Ovary (tissue), 9 donors: ENCODE results near the gene ERFE. TPM values are rescaled to one million over a fixed set of nuclear protein-coding genes. Genes with fewer than 3 reads are reported as not detected.
A peak's percentile ranks its signal among the peaks of the same experiment; 100 is the strongest.

ENCODE experiments used
- DNase-seq, 5 donors: peaks; one replicate each; pipeline ENCODE4 v3.0.0-alpha.2; 2019 to 2020
- H3K27ac ChIP-seq, 2 donors: fragments of 200-600 bp; one replicate each; pipeline versions ENCODE4 v1.5.1 to v1.8.0; 2019 to 2022
- H3K27me3 ChIP-seq: fragments of 200-600 bp; one replicate; pipeline ENCODE4 v1.8.0; 2022
- H3K36me3 ChIP-seq: fragments of 200-600 bp; sonication (generic); one replicate; pipeline ENCODE4 v1.5.1; 2019
- H3K4me1 ChIP-seq: one replicate; pipeline ENCODE4 v1.8.1; 2013; ENCODE audit warnings: mild to moderate bottlenecking, moderate library complexity; ENCODE audit not compliant: insufficient read depth
- H3K4me3 ChIP-seq: fragments of 200-600 bp; sonication (generic); one replicate; pipeline ENCODE4 v1.5.1; 2017
- H3K9me3 ChIP-seq, 2 donors: fragments of 200-600 bp in 1 of 2; sonication (generic) in 1 of 2; one replicate each; pipeline versions ENCODE4 v1.5.1 to v1.8.1; 2013 to 2019; ENCODE audit warnings: mild to moderate bottlenecking in 1 of 2, moderate library complexity in 1 of 2
- EP300 ChIP-seq: sonication (generic); formaldehyde crosslinking; IDR thresholded peaks from one replicate; pipeline ENCODE4 v1.6.1; 2017; ENCODE audit warnings: antibody characterized with exemption
- POLR2A ChIP-seq: fragments of 450-650 bp; IDR thresholded peaks from one replicate; pipeline ENCODE4 v1.6.1; 2017; ENCODE audit warnings: antibody characterized with exemption, mild to moderate bottlenecking, moderate library complexity
- WGBS, 3 donors: extraction: QIAGEN DNeasy Blood & Tissue Kit in 1 of 3; methylation state at CpG; one replicate each; pipeline versions ENCODE4 v1.1.5 to v1.1.7; 2013 to 2017; 5-methylcytosine and 5-hydroxymethylcytosine counted together
- intact Hi-C, 4 donors: fragments of 100-400 bp; cut with DNase I; formaldehyde crosslinking; loops; one replicate each; pipeline versions ENCODE4 v1.11.0 to v1.15.1; 2022 to 2023
- polyA plus RNA-seq, 2 donors: library from polyadenylated mRNA; stranded (reverse); fragments of 200-250 nt in 1 of 2; fragments of 350-450 nt in 1 of 2; fragmentation: Illumina TruSeq in 1 of 2; extraction: RNeasy Lipid Tissue Mini Kit (QIAGEN cat#74804) in 1 of 2; gene quantifications; one replicate each; pipeline ENCODE4 v1.2.3, GENCODE V29; 2013 to 2014
- total RNA-seq, 7 donors: library from RNA; depleted of rRNA in 2 of 7; stranded (reverse); fragments of >200 nt in 2 of 7; fragmentation: NEBNext Ultra II Directional in 3 of 7; extraction: Animal tissue kit (Norgen Biotek cat#: 25700) in 3 of 7; gene quantifications; one replicate each; pipeline versions ENCODE4 v1.1.0 to v1.2.4, GENCODE V29; 2016 to 2023
- TF ChIP-seq, protein P1 (sequence below), 3 donors: fragments of 450-650 bp in 2 of 3; fragments of 200-600 bp in 1 of 3; IDR thresholded peaks; one replicate each; pipeline versions ENCODE4 v1.5.1 to v1.8.0; 2016 to 2022; ENCODE audit warnings: antibody characterized with exemption in 3 of 3, mild to moderate bottlenecking in 1 of 3
- donor health status: DM: no; HTN: no; CAD: no; lungs with moderate emphysema.
- donor health status: DM: no; HTN: no; CAD: no.
- donor health status: Bipolar disorder and iron deficiency.
- donor health status: DM: yes; HTN: yes; CAD: no.
- donor health status: DM: no; HTN: no; CAD: no.
- donor health status: DM: yes; HTN: yes; CAD: no.

The ERFE gene
- total and polyA plus RNA-seq, 9 donors, result 0.19 to 0.69 (median 0.25) TPM; not detected in 4

DNA sequence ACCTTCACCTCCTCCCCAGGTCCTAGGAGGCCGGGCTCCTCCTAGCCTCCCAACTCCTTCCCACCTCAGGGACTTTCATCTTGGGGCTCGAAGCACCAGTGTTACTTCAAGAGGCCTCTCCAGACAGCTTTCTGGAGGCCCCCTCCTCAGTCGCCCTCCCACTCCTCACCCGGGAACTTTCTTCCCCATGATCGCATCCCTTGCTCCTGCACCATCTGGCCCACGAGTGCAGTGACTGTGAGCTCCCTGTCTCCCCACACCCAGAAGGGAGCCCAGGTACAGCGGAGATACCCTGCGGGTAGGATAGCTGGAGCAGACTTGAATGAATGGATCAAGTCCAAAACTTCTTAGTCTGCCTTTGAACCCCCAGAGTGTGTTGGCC lies 6.1 kb downstream of the ERFE start:
- Histone ChIP-seq H3K9me3 (no peaks in the 10 kb centered on the region), H3K27me3 (no peaks in the 10 kb centered on the region), H3K4me3 (no peak overlapping the region), H3K27ac (no peak overlapping the region), H3K36me3 (no peaks in the 10 kb centered on the region), H3K4me1 (peaks cover 9% of the 10 kb centered on the region)
- TF ChIP-seq POLR2A (no peak), EP300 (no peak)
- 83 to 91% (median 90%) methylated on average over 8 of the region's 8 CpGs for WGBS, 3 donors
- intact Hi-C loops, result no loop called here
- DNase-seq, result peak in 2 of 5 donors; percentile 11 to 14

DNA sequence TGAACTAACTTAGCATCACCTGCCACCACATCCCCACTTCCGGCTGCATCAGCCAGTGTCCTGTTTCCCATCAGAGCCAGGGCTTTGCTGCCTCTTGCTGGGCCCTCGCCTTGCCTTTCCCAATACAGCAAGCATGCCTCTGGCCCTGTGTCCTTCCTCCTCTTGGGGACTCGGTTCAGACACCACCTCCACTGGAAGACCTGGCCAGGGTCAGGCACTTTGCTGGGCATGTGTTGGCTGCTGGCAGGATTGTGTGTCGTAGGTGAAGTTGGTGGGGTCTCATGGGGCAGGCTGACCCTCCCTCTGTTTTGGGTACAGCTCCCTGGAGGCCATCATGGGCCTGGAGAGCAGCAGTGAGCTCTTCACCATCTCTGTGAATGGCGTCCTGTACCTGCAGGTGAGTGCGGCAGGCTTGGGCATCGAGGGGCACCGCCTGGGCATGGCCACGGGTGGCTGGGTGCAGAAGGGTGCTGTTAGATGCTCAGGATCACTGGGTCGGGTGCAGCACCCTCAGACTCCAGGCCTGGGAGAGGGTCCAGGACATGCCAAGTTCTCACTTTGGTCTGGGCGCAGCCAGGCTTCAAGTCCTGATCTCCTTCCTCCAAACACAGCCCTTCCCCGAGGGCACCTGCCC lies 6.6 kb downstream of the ERFE start:
- WGBS, 3 donors, result 91 to 93% (median 92%) methylated on average over 12 of the region's 12 CpGs
- H3K4me3 ChIP-seq, result no peak overlapping the region
- no peaks in the 10 kb centered on the region for H3K9me3 ChIP-seq
- no peaks in the 10 kb centered on the region for H3K36me3 ChIP-seq
- peak in 2 of 5 donors; percentile 12 to 23 for DNase-seq
- intact Hi-C loops, result no loop called here
- TF ChIP-seq EP300 (no peak), POLR2A (no peak)
- TF ChIP-seq, protein P1, sequence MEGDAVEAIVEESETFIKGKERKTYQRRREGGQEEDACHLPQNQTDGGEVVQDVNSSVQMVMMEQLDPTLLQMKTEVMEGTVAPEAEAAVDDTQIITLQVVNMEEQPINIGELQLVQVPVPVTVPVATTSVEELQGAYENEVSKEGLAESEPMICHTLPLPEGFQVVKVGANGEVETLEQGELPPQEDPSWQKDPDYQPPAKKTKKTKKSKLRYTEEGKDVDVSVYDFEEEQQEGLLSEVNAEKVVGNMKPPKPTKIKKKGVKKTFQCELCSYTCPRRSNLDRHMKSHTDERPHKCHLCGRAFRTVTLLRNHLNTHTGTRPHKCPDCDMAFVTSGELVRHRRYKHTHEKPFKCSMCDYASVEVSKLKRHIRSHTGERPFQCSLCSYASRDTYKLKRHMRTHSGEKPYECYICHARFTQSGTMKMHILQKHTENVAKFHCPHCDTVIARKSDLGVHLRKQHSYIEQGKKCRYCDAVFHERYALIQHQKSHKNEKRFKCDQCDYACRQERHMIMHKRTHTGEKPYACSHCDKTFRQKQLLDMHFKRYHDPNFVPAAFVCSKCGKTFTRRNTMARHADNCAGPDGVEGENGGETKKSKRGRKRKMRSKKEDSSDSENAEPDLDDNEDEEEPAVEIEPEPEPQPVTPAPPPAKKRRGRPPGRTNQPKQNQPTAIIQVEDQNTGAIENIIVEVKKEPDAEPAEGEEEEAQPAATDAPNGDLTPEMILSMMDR (IDR thresholded peaks at IDR 0.05), result no peak
- no peaks in the 10 kb centered on the region for H3K27me3 ChIP-seq
- H3K27ac ChIP-seq, result no peak overlapping the region
- peaks cover 9% of the 10 kb centered on the region for H3K4me1 ChIP-seq

DNA sequence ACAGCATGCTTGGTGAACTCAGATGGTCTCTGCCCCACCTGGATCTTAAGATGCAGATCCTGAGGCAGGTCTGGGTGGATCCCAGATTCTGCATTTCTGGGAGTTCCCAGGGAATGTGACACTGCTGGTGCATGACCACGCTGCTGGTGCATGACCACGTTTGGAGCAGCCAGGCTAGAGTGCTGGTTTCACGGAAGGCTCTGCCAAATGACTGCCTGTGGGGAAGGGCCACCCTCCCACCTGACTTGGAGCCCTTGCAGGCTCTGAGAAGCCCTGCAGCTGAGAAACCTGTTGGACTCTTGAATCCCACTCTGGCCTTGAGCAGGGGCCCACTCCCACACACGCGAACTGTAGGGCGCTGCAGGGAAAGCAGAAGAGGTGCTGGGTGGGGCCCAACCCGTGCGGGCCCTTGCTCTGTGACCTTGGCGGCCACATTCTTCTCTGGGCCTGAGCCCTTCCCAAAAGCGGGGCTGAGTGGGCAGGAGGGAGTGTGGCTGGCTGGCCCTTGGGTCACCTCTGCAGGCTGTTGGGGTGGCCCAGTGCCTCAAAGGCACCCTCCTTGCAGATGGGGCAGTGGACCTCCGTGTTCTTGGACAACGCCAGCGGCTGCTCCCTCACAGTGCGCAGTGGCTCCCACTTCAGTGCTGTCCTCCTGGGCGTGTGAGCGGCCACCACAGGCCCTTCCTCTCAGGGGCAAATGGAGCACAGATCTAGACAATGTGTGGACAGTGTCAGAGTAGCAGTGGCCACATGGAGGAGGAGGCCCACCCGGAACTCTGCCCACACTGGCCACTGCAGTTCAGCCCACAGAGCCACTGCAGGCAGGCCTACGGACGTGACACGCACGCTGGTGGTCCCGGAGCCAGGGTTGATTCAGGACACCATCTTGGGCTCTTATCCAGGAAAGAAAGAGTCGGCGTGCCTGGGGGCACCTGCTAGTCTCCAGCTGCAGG lies 7.9 kb downstream of the ERFE start:
- 49 to 72% (median 53%) methylated on average over 18 to 24 of the region's 24 CpGs for WGBS, 3 donors
- Histone ChIP-seq H3K4me3 (no peak overlapping the region), H3K27ac (no peak overlapping the region), H3K27me3 (no peaks in the 10 kb centered on the region), H3K36me3 (no peaks in the 10 kb centered on the region), H3K9me3 (no peaks in the 10 kb centered on the region), H3K4me1 (peaks cover 9% of the 10 kb centered on the region)
- TF ChIP-seq EP300 (no peak), POLR2A (no peak)
- TF ChIP-seq, protein P1 (IDR thresholded peaks at IDR 0.05), result no peak
- intact Hi-C loops, result no loop called here
- peak in 2 of 5 donors; percentile 23 to 52 for DNase-seq

- peak in 1 of 5 donors; percentile 18 for DNase-seq
- no peak overlapping the region for H3K4me3 ChIP-seq
- intact Hi-C loops, result no loop called here
- TF ChIP-seq, protein P1 (IDR thresholded peaks at IDR 0.05), result no peak
- TF ChIP-seq EP300 (no peak), POLR2A (no peak)
- WGBS, 3 donors, result 83 to 94% (median 86%) methylated on average over 7 of the region's 7 CpGs
- no peak overlapping the region for H3K27ac ChIP-seq
- H3K36me3 ChIP-seq, result no peaks in the 10 kb centered on the region
- H3K4me1 ChIP-seq, result peaks cover 9% of the 10 kb centered on the region
- no peaks in the 10 kb centered on the region for H3K27me3 ChIP-seq
- H3K9me3 ChIP-seq, result no peaks in the 10 kb centered on the region
Observed at GRCh38 chr2:238167344-238167715, 8.6 kb downstream of the ERFE start.
